K562 (cell line): ENCODE data around the gene TEX52. TPM values are rescaled to one million over a fixed set of nuclear protein-coding genes. Genes with fewer than 3 reads are reported as not detected.

ENCODE experiments used
- ATAC-seq: fragments of 200-7000 bp; cut with Tn5 transposase; 3 replicates; pipeline ENCODE4 v1.9.1; 2020; ENCODE audit warnings: moderate library complexity
- BruUV-seq: library from RNA; stranded (reverse); fragments of 400-500 nt; replicated peaks from 2 replicates; lab custom pipeline; 2021; lab: Mats Ljungman, UMichigan
- CTCF ChIA-PET: fragments of 300-600 bp; formaldehyde crosslinking; extraction: SDS; loops from one replicate; lab custom pipeline; 2021; ENCODE audit warnings: low intra/inter-chr PET ratio; lab: Yijun Ruan, JAX
- POLR2A ChIA-PET: fragments of 300-600, 350-650 bp; sonication (Branson Sonifier 250); formaldehyde crosslinking; extraction: SDS; loops from one replicate; lab custom pipeline; 2021; ENCODE audit warnings: antibody characterized with exemption, inconsistent platforms; lab: Yijun Ruan, JAX
- DNase-seq, 4 experiments: peaks; one replicate each; pipeline versions ENCODE4 v3.0.0 to v3.0.0-alpha.2; 2011 to 2018; ENCODE audit warnings: low spot score in 3 of 4, mixed read lengths in 3 of 4; ENCODE audit errors: extremely low read depth in 1 of 4
- FAIRE-seq: peaks from 2 replicates; lab custom pipeline; 2011; peaks lifted over from hg19 to GRCh38; lab: Jason Lieb, UNC
- H2AFZ ChIP-seq: 2 replicates; pipeline ENCODE4 v1.6.0; 2011; ENCODE audit warnings: low read depth, low read length, control low read depth, inconsistent platforms
- H3K27ac ChIP-seq: fragments of 200-600 bp; 3 replicates; pipeline ENCODE4 v1.8.0; 2011; ENCODE audit warnings: low read depth, mild to moderate bottlenecking, control low read depth, inconsistent platforms, low read length, moderate library complexity, mixed read lengths; ENCODE audit errors: extremely low read depth
- H3K27me3 ChIP-seq, 2 experiments: fragments of 300-600 bp in 1 of 2; 2 replicates in 1 of 2; 3 replicates in 1 of 2; pipeline versions ENCODE4 v1.6.0 to v1.8.0; 2011; ENCODE audit warnings: inconsistent platforms in 2 of 2, low read length in 2 of 2, mild to moderate bottlenecking in 1 of 2, mixed read lengths in 1 of 2, moderate library complexity in 1 of 2; ENCODE audit not compliant: control insufficient read depth in 2 of 2, insufficient read depth in 2 of 2
- H3K36me3 ChIP-seq: fragments of 300-600 bp; 3 replicates; pipeline ENCODE4 v1.8.0; 2011; ENCODE audit warnings: mild to moderate bottlenecking, low read length, inconsistent platforms; ENCODE audit not compliant: control insufficient read depth, insufficient read depth
- H3K4me1 ChIP-seq, 2 experiments: fragments of 200-600 bp in 1 of 2; replicated peaks in 1 of 2; 2 replicates in 1 of 2; 3 replicates in 1 of 2; pipeline versions ENCODE4 v1.5.1 to v1.8.0; 2011; ENCODE audit warnings: inconsistent platforms in 2 of 2, low read length in 2 of 2, mild to moderate bottlenecking in 1 of 2, mixed read lengths in 1 of 2, moderate library complexity in 1 of 2; ENCODE audit not compliant: control insufficient read depth in 2 of 2, insufficient read depth in 2 of 2
- H3K4me2 ChIP-seq: 2 replicates; pipeline ENCODE4 v1.6.1; 2011; ENCODE audit warnings: low read length, control low read depth, inconsistent platforms, mixed read lengths; ENCODE audit not compliant: insufficient read depth
- H3K4me3 ChIP-seq: fragments of 200-600 bp; sonication (generic), shearing (Covaris generic); 2 replicates; pipeline ENCODE4 v1.5.1; 2016; ENCODE audit warnings: control low read depth, inconsistent platforms
- H3K79me2 ChIP-seq: fragments of 200-600 bp; 3 replicates; pipeline ENCODE4 v1.8.0; 2011; ENCODE audit warnings: low read length, inconsistent platforms; ENCODE audit not compliant: control insufficient read depth, insufficient read depth
- H3K9ac ChIP-seq, 2 experiments: 2 replicates each; pipeline versions ENCODE4 v1.6.0 to v1.6.1; 2011; ENCODE audit warnings: low read depth in 2 of 2, low read length in 2 of 2, control low read depth in 1 of 2, inconsistent platforms in 1 of 2, mild to moderate bottlenecking in 1 of 2, mixed read lengths in 1 of 2; ENCODE audit not compliant: insufficient read depth in 1 of 2
- H3K9me1 ChIP-seq: one replicate; pipeline ENCODE4 v1.6.0; 2011; ENCODE audit warnings: inconsistent platforms, mild to moderate bottlenecking, low read length, moderate library complexity; ENCODE audit not compliant: control insufficient read depth, insufficient read depth
- H3K9me3 ChIP-seq: replicated peaks from 2 replicates; pipeline ENCODE4 v1.5.1; 2011; ENCODE audit warnings: low read depth, low read length, inconsistent platforms; ENCODE audit not compliant: control insufficient read depth, insufficient read depth
- H4K20me1 ChIP-seq: replicated peaks from 2 replicates; pipeline ENCODE4 v1.6.1; 2011; ENCODE audit warnings: low read length, inconsistent platforms, mixed read lengths; ENCODE audit not compliant: control insufficient read depth, insufficient read depth
- GABPB1 ChIP-seq: sonication (generic); formaldehyde crosslinking; IDR thresholded peaks from 2 replicates; pipeline ENCODE4 v1.8.0; 2022; ENCODE audit warnings: mild to moderate bottlenecking, missing genetic modification reagents
- MLX ChIP-seq, 2 experiments: fragments of 450-650 bp in 1 of 2; sonication (generic) in 1 of 2; formaldehyde crosslinking; conservative IDR thresholded peaks; 2 replicates each; pipeline versions ENCODE4 v1.4.0 to v1.8.1; 2020 to 2022; ENCODE audit warnings: mild to moderate bottlenecking in 1 of 2, missing genetic modification reagents in 1 of 2
- ZNF23 ChIP-seq: fragments of 250-450 bp; sonication (Bioruptor Pico); IDR thresholded peaks from 2 replicates; pipeline ENCODE4 v1.4.0; 2020; ENCODE audit warnings: mild to moderate bottlenecking
- WGBS: fragments of 100-300 bp; shearing (Covaris generic); methylation state at CpG from one replicate; pipeline ENCODE4 v1.1.6; 2016; ENCODE audit warnings: low coverage, mixed read lengths; ENCODE audit not compliant: insufficient coverage; ENCODE audit errors: missing lambda C conversion rate; 5-methylcytosine and 5-hydroxymethylcytosine counted together
- in situ Hi-C: fragments of 300-500 bp; cut with MboI; formaldehyde crosslinking; loops from 4 replicates; pipeline ENCODE4 v1.15.0; 2018; ENCODE audit warnings: inconsistent platforms, mixed read lengths
- intact Hi-C: fragments of 100-400 bp; cut with micrococcal nuclease; formaldehyde crosslinking; loops from 2 replicates; pipeline ENCODE4 v1.14.2; 2022
- polyA plus RNA-seq, 8 experiments: library from polyadenylated mRNA; depleted of rRNA in 4 of 8; stranded (reverse) in 5 of 8; unstranded in 3 of 8; fragments of >200 nt; fragmentation: Nextera tagmentation in 2 of 8; fragmentation: Illumina TruSeq in 1 of 8; extraction: Ambion mirVana in 2 of 8; extraction: Trizol in 1 of 8; gene quantifications; 2 replicates each; pipeline versions ENCODE4 v1.2.1 to v1.2.3, GENCODE V29; 2011 to 2014; ENCODE audit warnings: inconsistent platforms in 1 of 8, missing spikeins in 1 of 8
- total RNA-seq, 7 experiments: library from RNA; depleted of rRNA in 6 of 7; stranded (reverse); fragments of >200 nt in 6 of 7; fragmentation: Illumina TruSeq in 2 of 7; extraction: Trizol in 2 of 7; gene quantifications; 2 replicates each; pipeline versions ENCODE4 v1.2.1 to v1.2.3, GENCODE V29; 2011 to 2021; ENCODE audit warnings: low replicate concordance in 1 of 7
- TF ChIP-seq, protein P1 (sequence below): sonication (generic); formaldehyde crosslinking; IDR thresholded peaks from 2 replicates; pipeline ENCODE4 v1.8.0; 2022; ENCODE audit warnings: missing genetic modification reagents, mild to moderate bottlenecking, moderate library complexity, borderline replicate concordance
- TF ChIP-seq, protein P2 (sequence below): fragments of 450-650 bp; formaldehyde crosslinking; IDR thresholded peaks from 2 replicates; pipeline ENCODE4 v1.4.0; 2020; ENCODE audit warnings: mild to moderate bottlenecking, moderate library complexity

Gene TEX52
- total and polyA plus RNA-seq, 9 of the 15 experiments (the other 6 are each of a cell fraction or from before 2014, with no cell fraction given) = not detected

- H3K36me3 ChIP-seq = peaks cover 31% of the 10 kb centered on the region; the same call in 1 of the 3 replicates
- no peak for TF ChIP-seq GABPB1 (CRISPR knock-in tag)
- TF ChIP-seq, protein P1, sequence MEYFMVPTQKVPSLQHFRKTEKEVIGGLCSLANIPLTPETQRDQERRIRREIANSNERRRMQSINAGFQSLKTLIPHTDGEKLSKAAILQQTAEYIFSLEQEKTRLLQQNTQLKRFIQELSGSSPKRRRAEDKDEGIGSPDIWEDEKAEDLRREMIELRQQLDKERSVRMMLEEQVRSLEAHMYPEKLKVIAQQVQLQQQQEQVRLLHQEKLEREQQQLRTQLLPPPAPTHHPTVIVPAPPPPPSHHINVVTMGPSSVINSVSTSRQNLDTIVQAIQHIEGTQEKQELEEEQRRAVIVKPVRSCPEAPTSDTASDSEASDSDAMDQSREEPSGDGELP (CRISPR knock-in tag) = no peak
- no peak for TF ChIP-seq MLX (CRISPR knock-in tag; conservative IDR thresholded peaks at IDR 0.05)
- TF ChIP-seq ZNF23 = no peak
- TF ChIP-seq, protein P2, sequence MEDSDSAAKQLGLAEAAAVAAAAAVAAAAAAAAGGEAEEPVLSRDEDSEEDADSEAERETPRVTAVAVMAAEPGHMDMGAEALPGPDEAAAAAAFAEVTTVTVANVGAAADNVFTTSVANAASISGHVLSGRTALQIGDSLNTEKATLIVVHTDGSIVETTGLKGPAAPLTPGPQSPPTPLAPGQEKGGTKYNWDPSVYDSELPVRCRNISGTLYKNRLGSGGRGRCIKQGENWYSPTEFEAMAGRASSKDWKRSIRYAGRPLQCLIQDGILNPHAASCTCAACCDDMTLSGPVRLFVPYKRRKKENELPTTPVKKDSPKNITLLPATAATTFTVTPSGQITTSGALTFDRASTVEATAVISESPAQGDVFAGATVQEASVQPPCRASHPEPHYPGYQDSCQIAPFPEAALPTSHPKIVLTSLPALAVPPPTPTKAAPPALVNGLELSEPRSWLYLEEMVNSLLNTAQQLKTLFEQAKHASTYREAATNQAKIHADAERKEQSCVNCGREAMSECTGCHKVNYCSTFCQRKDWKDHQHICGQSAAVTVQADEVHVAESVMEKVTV = no peak
- in situ Hi-C loops (no loop called here), intact Hi-C loops (no loop called here)
- ChIA-PET POLR2A (no interaction called here), CTCF (no interaction called here)
- no peaks in the 10 kb centered on the region for H3K9me3 ChIP-seq
- FAIRE-seq (no peak), DNase-seq (no peak), ATAC-seq (no peak)
- no peak overlapping the region for H2AFZ ChIP-seq
- H3K4me2 ChIP-seq = no peak overlapping the region
- no peaks in the 10 kb centered on the region for H4K20me1 ChIP-seq
- 80% methylated on average over 5 of the region's 6 CpGs for WGBS
- H3K4me3 ChIP-seq = no peak overlapping the region
- no peaks in the 10 kb centered on the region for H3K4me1 ChIP-seq
- no peak overlapping the region for H3K9ac ChIP-seq
- no TSS peak for BruUV-seq
- H3K27ac ChIP-seq = no peak overlapping the region
- H3K79me2 ChIP-seq = no peaks in the 10 kb centered on the region
- H3K9me1 ChIP-seq = no peaks in the 10 kb centered on the region
- H3K27me3 ChIP-seq = no peaks in the 10 kb centered on the region
Observed at GRCh38 chr12:2829275-2829674, 27.6 kb downstream of the TEX52 start.
